DOHH2 (cell line): ENCODE results near the gene PILRA.

ENCODE experiments used
- EZH2phosphoT487 ChIP-seq: fragments of 200-600 bp; sonication (generic); IDR thresholded peaks from 2 replicates; pipeline ENCODE4 v1.6.1; 2017; ENCODE audit warnings: borderline replicate concordance, mild to moderate bottlenecking, antibody characterized with exemption, low read length, moderate library complexity, mixed read lengths
- TF ChIP-seq, protein P1 (sequence below): fragments of 200-600 bp; sonication (generic); IDR thresholded peaks from one replicate; pipeline ENCODE4 v1.5.1; 2014; ENCODE audit warnings: antibody characterized with exemption, mild to moderate bottlenecking, low read depth, low read length; ENCODE audit not compliant: poor library complexity, severe bottlenecking

GRCh38 chr7:100427762-100428198 lies 54.5 kb downstream of the PILRA start:
- TF ChIP-seq, protein P1, sequence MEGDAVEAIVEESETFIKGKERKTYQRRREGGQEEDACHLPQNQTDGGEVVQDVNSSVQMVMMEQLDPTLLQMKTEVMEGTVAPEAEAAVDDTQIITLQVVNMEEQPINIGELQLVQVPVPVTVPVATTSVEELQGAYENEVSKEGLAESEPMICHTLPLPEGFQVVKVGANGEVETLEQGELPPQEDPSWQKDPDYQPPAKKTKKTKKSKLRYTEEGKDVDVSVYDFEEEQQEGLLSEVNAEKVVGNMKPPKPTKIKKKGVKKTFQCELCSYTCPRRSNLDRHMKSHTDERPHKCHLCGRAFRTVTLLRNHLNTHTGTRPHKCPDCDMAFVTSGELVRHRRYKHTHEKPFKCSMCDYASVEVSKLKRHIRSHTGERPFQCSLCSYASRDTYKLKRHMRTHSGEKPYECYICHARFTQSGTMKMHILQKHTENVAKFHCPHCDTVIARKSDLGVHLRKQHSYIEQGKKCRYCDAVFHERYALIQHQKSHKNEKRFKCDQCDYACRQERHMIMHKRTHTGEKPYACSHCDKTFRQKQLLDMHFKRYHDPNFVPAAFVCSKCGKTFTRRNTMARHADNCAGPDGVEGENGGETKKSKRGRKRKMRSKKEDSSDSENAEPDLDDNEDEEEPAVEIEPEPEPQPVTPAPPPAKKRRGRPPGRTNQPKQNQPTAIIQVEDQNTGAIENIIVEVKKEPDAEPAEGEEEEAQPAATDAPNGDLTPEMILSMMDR, result no peak
- no peak for TF ChIP-seq EZH2phosphoT487
